Calu3 (cell line): ENCODE measurements around the gene CACNA2D2. TPM values are rescaled to one million over a fixed set of nuclear protein-coding genes. Genes with fewer than 3 reads are reported as not detected.

Source experiments
- BruUV-seq: library from RNA; stranded (reverse); fragments of 400-500 nt; replicated peaks from 2 replicates; lab custom pipeline; 2021; lab: Mats Ljungman, UMichigan
- CTCF ChIA-PET: fragments of 300-600 bp; sonication (Branson Sonifier 250); formaldehyde crosslinking; loops from one replicate; lab custom pipeline; 2022; ENCODE audit warnings: antibody characterized with exemption; lab: Charles Lee
- DNase-seq: peaks from one replicate; pipeline ENCODE4 v3.0.0; 2022
- H3K27ac Mint-ChIP-seq: one replicate; pipeline ENCODE4 v1.8.0; 2022; ENCODE audit warnings: mixed read lengths; ENCODE audit not compliant: unreplicated experiment
- H3K27me3 Mint-ChIP-seq: one replicate; pipeline ENCODE4 v1.8.0; 2022; ENCODE audit warnings: mixed read lengths; ENCODE audit not compliant: unreplicated experiment
- H3K36me3 Mint-ChIP-seq: one replicate; pipeline ENCODE4 v1.8.0; 2022; ENCODE audit warnings: mild to moderate bottlenecking, moderate library complexity, mixed read lengths; ENCODE audit not compliant: insufficient read depth, unreplicated experiment
- H3K4me1 Mint-ChIP-seq: one replicate; pipeline ENCODE4 v1.8.0; 2022; ENCODE audit warnings: mild to moderate bottlenecking, low read depth, mixed read lengths; ENCODE audit not compliant: unreplicated experiment
- H3K4me3 Mint-ChIP-seq: one replicate; pipeline ENCODE4 v1.8.0; 2022; ENCODE audit warnings: mild to moderate bottlenecking, low read depth, moderate library complexity, mixed read lengths; ENCODE audit not compliant: unreplicated experiment
- H3K9me3 Mint-ChIP-seq: one replicate; pipeline ENCODE4 v1.8.0; 2022; ENCODE audit warnings: low read depth, mixed read lengths; ENCODE audit not compliant: unreplicated experiment
- intact Hi-C: fragments of 100-400 bp; cut with micrococcal nuclease; formaldehyde crosslinking; loops from one replicate; pipeline ENCODE4 v1.10.0; 2022; ENCODE audit not compliant: unreplicated experiment
- total RNA-seq: library from RNA; stranded (reverse); gene quantifications from 2 replicates; pipeline ENCODE4 v1.2.3, GENCODE V29; 2022
- TF ChIP-seq, protein P1 (sequence below): fragments of 200-600 bp; IDR thresholded peaks from one replicate; pipeline ENCODE4 v1.8.0; 2022; ENCODE audit warnings: antibody characterized with exemption; ENCODE audit not compliant: unreplicated experiment

Gene CACNA2D2
- total RNA-seq, 1 experiment from 2014 or later = 0.12 TPM

DNA sequence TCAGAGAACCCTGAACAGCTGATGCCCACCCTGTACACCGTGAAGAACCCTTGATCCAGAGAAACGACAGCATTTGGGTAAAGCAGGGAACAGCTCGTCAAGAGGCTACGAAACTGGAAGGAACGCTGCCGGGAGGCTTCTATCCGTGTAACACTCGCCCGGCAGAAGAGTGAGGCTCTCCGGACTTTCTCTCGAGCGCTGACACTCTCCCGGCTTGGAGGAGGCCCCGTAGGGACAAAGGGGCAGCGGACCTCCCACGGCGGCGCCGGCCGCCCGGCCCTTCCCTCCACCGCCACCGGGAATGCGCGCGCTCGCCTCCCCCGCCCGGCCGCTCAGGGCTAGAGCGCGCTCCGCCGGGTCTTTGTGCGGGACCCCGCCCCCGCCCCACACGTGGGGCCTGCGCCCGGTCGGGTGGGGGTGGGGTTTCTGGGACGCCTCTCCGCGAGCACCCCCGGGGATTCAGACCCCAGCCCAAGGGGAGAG lies 182.5 kb downstream of the CACNA2D2 start:
- H3K4me1 Mint-ChIP-seq = peaks cover 12% of the 10 kb centered on the region
- peak overlapping the region; percentile 74 for H3K4me3 Mint-ChIP-seq
- H3K9me3 Mint-ChIP-seq = no peaks in the 10 kb centered on the region
- no peaks in the 10 kb centered on the region for H3K27me3 Mint-ChIP-seq
- H3K36me3 Mint-ChIP-seq = peaks cover 41% of the 10 kb centered on the region
- TF ChIP-seq, protein P1, sequence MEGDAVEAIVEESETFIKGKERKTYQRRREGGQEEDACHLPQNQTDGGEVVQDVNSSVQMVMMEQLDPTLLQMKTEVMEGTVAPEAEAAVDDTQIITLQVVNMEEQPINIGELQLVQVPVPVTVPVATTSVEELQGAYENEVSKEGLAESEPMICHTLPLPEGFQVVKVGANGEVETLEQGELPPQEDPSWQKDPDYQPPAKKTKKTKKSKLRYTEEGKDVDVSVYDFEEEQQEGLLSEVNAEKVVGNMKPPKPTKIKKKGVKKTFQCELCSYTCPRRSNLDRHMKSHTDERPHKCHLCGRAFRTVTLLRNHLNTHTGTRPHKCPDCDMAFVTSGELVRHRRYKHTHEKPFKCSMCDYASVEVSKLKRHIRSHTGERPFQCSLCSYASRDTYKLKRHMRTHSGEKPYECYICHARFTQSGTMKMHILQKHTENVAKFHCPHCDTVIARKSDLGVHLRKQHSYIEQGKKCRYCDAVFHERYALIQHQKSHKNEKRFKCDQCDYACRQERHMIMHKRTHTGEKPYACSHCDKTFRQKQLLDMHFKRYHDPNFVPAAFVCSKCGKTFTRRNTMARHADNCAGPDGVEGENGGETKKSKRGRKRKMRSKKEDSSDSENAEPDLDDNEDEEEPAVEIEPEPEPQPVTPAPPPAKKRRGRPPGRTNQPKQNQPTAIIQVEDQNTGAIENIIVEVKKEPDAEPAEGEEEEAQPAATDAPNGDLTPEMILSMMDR = no peak
- peak; percentile 84 for DNase-seq
- intact Hi-C loops = loop anchor here (10.0 kb wide), 1 partner anchor 46 kb away; the partner anchor contains the start of gene LSMEM2
- peak overlapping the region; percentile 94 for H3K27ac Mint-ChIP-seq
- no TSS peak for BruUV-seq
- CTCF ChIA-PET = interaction anchor here (0.5 to 0.7 kb wide), 4 partner anchors 15 to 61 kb away, joined by 3 to 5 read pairs (median 4); partner anchors contain the start of genes CYB561D2 and NPRL2

DNA sequence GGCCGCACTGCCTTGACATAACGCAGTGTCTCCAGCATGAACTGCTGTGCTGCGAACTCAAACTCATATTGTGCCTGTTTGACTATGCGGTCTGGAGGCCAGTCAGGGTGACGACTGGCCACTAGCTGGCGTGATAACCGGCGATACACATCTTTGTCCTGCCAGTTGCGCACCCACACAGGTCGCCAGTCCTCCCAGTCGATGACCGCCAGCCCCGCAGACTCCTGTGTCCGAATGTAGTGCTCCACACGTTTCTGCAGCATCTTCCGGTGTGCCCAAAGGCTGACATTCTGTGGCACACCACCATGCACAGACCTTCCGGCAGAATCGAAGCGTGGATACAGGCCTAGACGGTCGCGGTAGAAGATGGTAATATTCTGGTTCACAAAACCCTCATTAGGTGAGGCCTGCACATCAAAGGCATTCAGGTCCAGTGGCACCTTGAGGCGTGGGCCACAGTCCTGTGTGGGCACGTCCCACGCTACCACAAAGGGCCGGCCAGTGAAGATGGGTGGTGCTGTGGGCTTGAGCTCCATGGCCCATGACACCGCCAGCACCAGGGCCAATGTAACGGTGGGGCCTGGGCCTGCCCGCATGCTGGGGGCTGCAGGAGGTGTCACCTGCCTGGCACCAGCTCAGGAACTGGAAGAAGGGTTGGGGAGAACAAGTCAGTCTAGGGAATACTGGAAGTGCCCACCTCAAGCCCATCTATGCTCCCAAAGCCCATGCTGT lies 183.4 kb downstream of the CACNA2D2 start:
- Mint-ChIP-seq H3K9me3 (no peaks in the 10 kb centered on the region), H3K4me1 (peaks cover 18% of the 10 kb centered on the region), H3K27me3 (no peaks in the 10 kb centered on the region), H3K36me3 (peaks cover 41% of the 10 kb centered on the region), H3K4me3 (peak overlapping the region; percentile 74), H3K27ac (no peak overlapping the region)
- no peak for DNase-seq
- CTCF ChIA-PET = no interaction called here
- intact Hi-C loops = loop anchor here (10.0 kb wide), 1 partner anchor 45 kb away; the partner anchor contains the start of gene LSMEM2
- TF ChIP-seq, protein P1 = no peak
- BruUV-seq = TSS peak; percentile 42

DNA sequence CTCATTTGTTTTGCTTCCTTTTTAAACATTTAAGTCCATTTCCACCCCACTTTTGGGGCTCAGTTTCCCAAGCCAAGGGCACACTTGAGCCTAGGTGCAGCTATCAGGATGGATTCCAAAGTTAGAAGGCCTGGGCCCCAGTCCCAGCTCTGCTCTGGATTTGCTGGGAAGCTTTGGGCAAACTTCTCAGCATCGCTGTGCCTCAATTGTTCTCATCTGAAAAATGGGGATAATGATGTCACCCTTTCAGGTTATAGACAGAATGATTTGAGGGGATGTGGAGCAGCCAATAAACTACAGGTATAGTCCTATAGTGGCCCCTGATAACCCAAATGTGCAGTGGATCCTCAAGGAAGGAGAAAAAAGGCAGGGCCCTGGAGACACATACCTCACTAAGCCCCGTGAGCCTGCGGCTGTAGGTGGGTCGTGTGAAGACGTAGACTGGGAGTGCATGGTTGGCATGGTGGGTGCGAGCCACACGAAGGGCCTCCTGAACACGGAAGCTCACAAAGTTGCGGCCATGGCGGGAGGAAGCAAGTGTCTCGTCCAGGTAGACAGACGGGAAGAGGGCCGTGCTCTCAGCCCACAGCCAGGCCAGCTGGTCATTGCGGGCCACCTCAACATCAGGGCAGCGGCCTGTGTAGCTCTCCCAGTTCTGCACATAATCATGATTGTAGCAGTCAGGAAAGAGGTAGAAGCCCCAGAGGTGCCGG lies 184.1 kb downstream of the CACNA2D2 start:
- H3K4me3 Mint-ChIP-seq = peak overlapping the region; percentile 74

GRCh38 chr3:50318615-50319014 lies 184.8 kb downstream of the CACNA2D2 start:
- Mint-ChIP-seq H3K27ac (no peak overlapping the region), H3K9me3 (no peaks in the 10 kb centered on the region), H3K4me1 (peaks cover 28% of the 10 kb centered on the region), H3K4me3 (no peak overlapping the region), H3K36me3 (peaks cover 39% of the 10 kb centered on the region), H3K27me3 (no peaks in the 10 kb centered on the region)
- TF ChIP-seq, protein P1 = no peak
- BruUV-seq = no TSS peak
- intact Hi-C loops = no loop called here
- DNase-seq = no peak
- CTCF ChIA-PET = interaction anchor here (0.6 to 0.8 kb wide), 2 partner anchors 19 to 1276 kb away, joined by 3 to 6 read pairs; partner anchors contain the start of genes HYAL3 and NAA80

More for the DNA sequence above, 184.1 kb downstream of the CACNA2D2 start:
- Mint-ChIP-seq H3K9me3 (no peaks in the 10 kb centered on the region), H3K27me3 (no peaks in the 10 kb centered on the region), H3K27ac (no peak overlapping the region), H3K4me1 (peaks cover 23% of the 10 kb centered on the region), H3K36me3 (peaks cover 41% of the 10 kb centered on the region)
- no TSS peak for BruUV-seq
- intact Hi-C loops = no loop called here
- CTCF ChIA-PET = interaction anchor here (0.6 to 0.8 kb wide), 2 partner anchors 20 to 1275 kb away, joined by 3 to 6 read pairs; partner anchors contain the start of genes HYAL3 and NAA80
- TF ChIP-seq, protein P1 = no peak
- DNase-seq = no peak
